H1 (cell line): ENCODE measurements around the gene MACROD2. TPM values are rescaled to one million over a fixed set of nuclear protein-coding genes. Genes with fewer than 3 reads are reported as not detected.

Experiments used
- CBX8 ChIP-seq: fragments of 300-800, 300-1000 bp; sonication (generic); IDR thresholded peaks from 2 replicates; pipeline ENCODE4 v1.7.1; 2016; ENCODE audit warnings: low read depth, low read length, borderline replicate concordance
- CREB1 ChIP-seq: IDR thresholded peaks from 2 replicates; pipeline ENCODE4 v1.6.1; 2012; ENCODE audit warnings: inconsistent platforms
- NANOG ChIP-seq: IDR thresholded peaks from 2 replicates; pipeline ENCODE4 v1.6.1; 2011; ENCODE audit warnings: low read length, low read depth, mild to moderate bottlenecking, inconsistent platforms; ENCODE audit not compliant: insufficient read depth, poor library complexity, severe bottlenecking
- polyA plus RNA-seq, 7 experiments: library from polyadenylated mRNA; depleted of rRNA in 3 of 7; stranded (reverse) in 5 of 7; unstranded in 2 of 7; fragments of >200 nt in 5 of 7; fragments of 200-250 nt in 2 of 7; gene quantifications; 1 replicate in 5 of 7; 2 replicates in 1 of 7; 4 replicates in 1 of 7; pipeline versions ENCODE4 v1.2.1 to v1.2.3, GENCODE V29; 2011 to 2013; ENCODE audit warnings: missing spikeins in 2 of 7, mixed read lengths in 2 of 7
- total RNA-seq: library from RNA; stranded (reverse); fragmentation: NEBNext Ultra II Directional; extraction: Animal tissue kit (Norgen Biotek cat#: 25700); gene quantifications from 2 replicates; pipeline ENCODE4 v1.2.1, GENCODE V29; 2021
- TF ChIP-seq, protein P1 (sequence below): IDR thresholded peaks from 2 replicates; pipeline ENCODE4 v1.6.1; 2012; ENCODE audit warnings: inconsistent platforms

MACROD2 gene
- total and polyA plus RNA-seq, 2 of the 8 experiments (the other 6 are each of a cell fraction or from before 2014, with no cell fraction given), result 0.70 to 3.9 TPM

DNA sequence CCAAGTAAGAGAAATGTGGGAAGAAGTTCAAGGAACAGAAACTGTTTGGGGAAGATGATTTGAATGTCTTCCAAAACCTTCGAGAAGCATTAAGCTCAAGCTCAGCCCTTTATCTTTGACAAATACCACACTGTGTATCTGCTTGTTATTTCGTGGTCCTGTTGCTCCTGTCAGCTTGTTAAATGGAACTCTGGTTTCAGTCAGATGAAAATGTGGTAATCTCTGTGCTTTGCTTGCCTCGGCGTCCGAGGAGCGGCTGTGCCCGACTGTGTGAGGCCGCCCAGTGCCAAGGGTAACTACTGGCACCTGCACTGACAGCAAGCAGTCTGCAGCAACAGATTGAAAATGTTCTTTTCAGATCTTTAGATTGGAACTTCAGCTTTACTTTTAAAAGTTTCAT is 920.0 kb downstream of the MACROD2 start (continued):
- TF ChIP-seq CBX8 (no peak), CREB1 (no peak), NANOG (no peak)
- TF ChIP-seq, protein P1, sequence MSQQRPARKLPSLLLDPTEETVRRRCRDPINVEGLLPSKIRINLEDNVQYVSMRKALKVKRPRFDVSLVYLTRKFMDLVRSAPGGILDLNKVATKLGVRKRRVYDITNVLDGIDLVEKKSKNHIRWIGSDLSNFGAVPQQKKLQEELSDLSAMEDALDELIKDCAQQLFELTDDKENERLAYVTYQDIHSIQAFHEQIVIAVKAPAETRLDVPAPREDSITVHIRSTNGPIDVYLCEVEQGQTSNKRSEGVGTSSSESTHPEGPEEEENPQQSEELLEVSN, result no peak
